ENCODE data around the gene PDGFA.
A peak's percentile ranks its signal among the peaks of the same experiment; 100 is the strongest.

PDGFA gene

GRCh38 chr7:533266-533665, 13.6 kb upstream of the PDGFA start:
- no peak overlapping the region for H3K27ac ChIP-seq (ENCODE audit: low read length)
- H3K4me1 ChIP-seq (ENCODE audit: insufficient read depth, low read length): no peaks in the 10 kb centered on the region
- H3K36me3 ChIP-seq (ENCODE audit: insufficient read depth, low read length): no peaks in the 10 kb centered on the region
- no peak overlapping the region for H3K4me3 ChIP-seq (ENCODE audit: low read depth in 1 of 2, low read length in 2 of 2)
- H3K9me3 ChIP-seq (ENCODE audit: insufficient read depth, low read length, severe bottlenecking): no peaks in the 10 kb centered on the region
- H3K4me2 ChIP-seq (ENCODE audit: insufficient read depth, low read length): no peak overlapping the region
- no peaks in the 10 kb centered on the region for H4K20me1 ChIP-seq (ENCODE audit: insufficient read depth, low read length)
- DNase-seq (no peak), ATAC-seq (ENCODE audit: insufficient read depth, low read depth) (no peak)
- no peak overlapping the region for H2AFZ ChIP-seq (ENCODE audit: low read depth, low read length)
- no peaks in the 10 kb centered on the region for H3K27me3 ChIP-seq (ENCODE audit: insufficient read depth, low read length, poor library complexity)
- H3K9ac ChIP-seq (ENCODE audit: low read depth, low read length): no peak overlapping the region
- no peaks in the 10 kb centered on the region for H3K79me2 ChIP-seq (ENCODE audit: insufficient read depth, low read length)
- TF ChIP-seq CTCF (IDR thresholded peaks at IDR 0.05; ENCODE audit: borderline replicate concordance, extremely low read depth, low read length, poor library complexity, severe bottlenecking) (no peak), EZH2 (IDR thresholded peaks at IDR 0.05; ENCODE audit: borderline replicate concordance, low read depth, low read length, severe bottlenecking) (no peak)

DNA sequence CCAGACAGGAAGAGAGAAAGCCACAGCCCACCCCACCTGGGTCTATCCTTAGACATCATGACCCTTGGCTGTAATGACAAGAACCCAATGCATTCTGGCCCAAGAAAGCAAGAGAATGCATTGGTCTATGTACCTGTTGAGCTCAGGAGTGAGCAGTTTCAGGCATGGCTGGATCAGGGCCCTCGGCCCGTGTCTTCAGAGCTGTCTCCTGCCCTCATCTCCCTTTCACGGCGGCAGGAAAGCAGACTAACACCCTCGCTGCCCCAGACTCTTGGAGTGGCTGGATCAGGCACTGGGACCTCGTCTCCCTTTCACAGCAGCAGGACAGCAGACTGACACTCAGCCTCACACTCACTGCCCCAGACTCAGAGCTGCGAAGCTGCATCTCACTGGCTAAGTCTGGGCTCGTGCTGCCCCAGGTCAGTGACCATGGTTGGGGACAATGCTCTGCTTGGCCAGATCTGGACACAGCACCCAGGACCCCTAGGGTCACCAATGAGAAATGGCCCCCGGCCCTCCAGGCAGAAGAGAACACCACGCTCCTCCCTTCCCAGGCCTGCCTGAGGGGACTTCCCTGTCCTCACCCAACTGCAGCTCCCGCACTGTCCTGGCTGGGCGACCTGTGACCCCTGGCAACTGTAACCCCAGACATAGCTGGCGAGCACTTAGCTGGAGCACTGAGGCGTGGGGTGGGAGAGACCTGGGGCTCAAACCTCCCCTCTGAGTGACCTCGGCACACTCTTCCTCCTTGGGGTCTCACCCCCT, 12.9 kb upstream of the PDGFA start:
- TF ChIP-seq EZH2 (IDR thresholded peaks at IDR 0.05; ENCODE audit: borderline replicate concordance, low read depth, low read length, severe bottlenecking) (no peak), CTCF (IDR thresholded peaks at IDR 0.05; ENCODE audit: borderline replicate concordance, extremely low read depth, low read length, poor library complexity, severe bottlenecking) (no peak)
- H3K9ac ChIP-seq (ENCODE audit: low read depth, low read length): no peak overlapping the region
- DNase-seq: no peak
- H3K79me2 ChIP-seq (ENCODE audit: insufficient read depth, low read length): no peaks in the 10 kb centered on the region
- H3K9me3 ChIP-seq (ENCODE audit: insufficient read depth, low read length, severe bottlenecking): no peaks in the 10 kb centered on the region
- no peaks in the 10 kb centered on the region for H3K4me1 ChIP-seq (ENCODE audit: insufficient read depth, low read length)
- no peak for ATAC-seq (ENCODE audit: insufficient read depth, low read depth)
- H4K20me1 ChIP-seq (ENCODE audit: insufficient read depth, low read length): no peaks in the 10 kb centered on the region
- no peak overlapping the region for H3K4me3 ChIP-seq (ENCODE audit: low read depth in 1 of 2, low read length in 2 of 2)
- no peak overlapping the region for H3K27ac ChIP-seq (ENCODE audit: low read length)
- H3K27me3 ChIP-seq (ENCODE audit: insufficient read depth, low read length, poor library complexity): no peaks in the 10 kb centered on the region
- H3K4me2 ChIP-seq (ENCODE audit: insufficient read depth, low read length): no peak overlapping the region
- H3K36me3 ChIP-seq (ENCODE audit: insufficient read depth, low read length): no peaks in the 10 kb centered on the region
- no peak overlapping the region for H2AFZ ChIP-seq (ENCODE audit: low read depth, low read length)

GRCh38 chr7:531777-532176, 12.1 kb upstream of the PDGFA start:
- Histone ChIP-seq H3K36me3 (ENCODE audit: insufficient read depth, low read length) (no peaks in the 10 kb centered on the region), H4K20me1 (ENCODE audit: insufficient read depth, low read length) (no peaks in the 10 kb centered on the region), H3K4me1 (ENCODE audit: insufficient read depth, low read length) (no peaks in the 10 kb centered on the region), H2AFZ (ENCODE audit: low read depth, low read length) (no peak overlapping the region), H3K79me2 (ENCODE audit: insufficient read depth, low read length) (no peaks in the 10 kb centered on the region), H3K9ac (ENCODE audit: low read depth, low read length) (no peak overlapping the region), H3K4me2 (ENCODE audit: insufficient read depth, low read length) (no peak overlapping the region), H3K27ac (ENCODE audit: low read length) (no peak overlapping the region), H3K9me3 (ENCODE audit: insufficient read depth, low read length, severe bottlenecking) (no peaks in the 10 kb centered on the region), H3K4me3 (ENCODE audit: low read depth in 1 of 2, low read length in 2 of 2) (no peak overlapping the region), H3K27me3 (ENCODE audit: insufficient read depth, low read length, poor library complexity) (no peaks in the 10 kb centered on the region)
- ATAC-seq (ENCODE audit: insufficient read depth, low read depth): 0 out of 3 replicates have a peak, but pooled peaks have one; percentile 27
- TF ChIP-seq CTCF (IDR thresholded peaks at IDR 0.05; ENCODE audit: borderline replicate concordance, extremely low read depth, low read length, poor library complexity, severe bottlenecking): no peak
- no peak for TF ChIP-seq EZH2 (IDR thresholded peaks at IDR 0.05; ENCODE audit: borderline replicate concordance, low read depth, low read length, severe bottlenecking)
- no peak for DNase-seq
